H1 (cell line): ENCODE measurements around the gene NKG7. TPM values are rescaled to one million over a fixed set of nuclear protein-coding genes. Genes with fewer than 3 reads are reported as not detected.

Experiments
- CTCF ChIA-PET: fragments of 300-600 bp; sonication (Branson Sonifier 250); formaldehyde crosslinking; loops from one replicate; lab custom pipeline; 2021; ENCODE audit not compliant: partially characterized antibody; lab: Charles Lee
- POLR2A ChIA-PET: fragments of 300-600 bp; sonication (Branson Sonifier 250); formaldehyde crosslinking; loops from one replicate; lab custom pipeline; 2021; ENCODE audit warnings: inconsistent platforms; ENCODE audit not compliant: partially characterized antibody; lab: Charles Lee
- DNase-seq, 2 experiments: peaks; one replicate each; pipeline versions ENCODE4 v3.0.0 to v3.0.0-alpha.2; 2010 to 2022; ENCODE audit warnings: low spot score in 2 of 2, low read depth in 1 of 2, mixed read lengths in 1 of 2
- FAIRE-seq: peaks from 2 replicates; lab custom pipeline; 2011; peaks lifted over from hg19 to GRCh38; lab: Jason Lieb, UNC
- H2AFZ ChIP-seq: 2 replicates; pipeline ENCODE4 v1.8.1; 2012; ENCODE audit warnings: low read length, inconsistent platforms
- H2AK5ac ChIP-seq: 2 replicates; pipeline ENCODE4 v1.6.1; 2013; ENCODE audit warnings: low read depth, low read length
- H2BK120ac ChIP-seq: replicated peaks from 2 replicates; pipeline ENCODE3; 2013; ENCODE audit warnings: low read depth, low read length, inconsistent platforms
- H2BK12ac ChIP-seq: 2 replicates; pipeline ENCODE4 v1.6.1; 2013; ENCODE audit warnings: low read depth, low read length
- H2BK15ac ChIP-seq: 2 replicates; pipeline ENCODE4 v1.6.1; 2013; ENCODE audit warnings: low read length
- H2BK20ac ChIP-seq: 2 replicates; pipeline ENCODE4 v1.6.1; 2013; ENCODE audit warnings: low read length
- H2BK5ac ChIP-seq: 2 replicates; pipeline ENCODE4 v1.6.1; 2013; ENCODE audit warnings: low read depth, low read length
- H3K14ac ChIP-seq: 2 replicates; pipeline ENCODE4 v1.6.1; 2013; ENCODE audit warnings: inconsistent platforms; ENCODE audit not compliant: insufficient read length
- H3K18ac ChIP-seq: 2 replicates; pipeline ENCODE4 v1.6.1; 2013; ENCODE audit warnings: low read length; ENCODE audit errors: extremely low read depth
- H3K23ac ChIP-seq: 2 replicates; pipeline ENCODE4 v1.6.1; 2013; ENCODE audit warnings: inconsistent platforms; ENCODE audit not compliant: insufficient read length
- H3K23me2 ChIP-seq: 2 replicates; pipeline ENCODE4 v1.6.1; 2013; ENCODE audit warnings: low read depth, low read length
- H3K27ac ChIP-seq: 2 replicates; pipeline ENCODE4 v1.6.1; 2011; ENCODE audit warnings: low read depth, low read length, inconsistent platforms
- H3K27me3 ChIP-seq, 4 experiments: replicated peaks in 1 of 4; 1 replicate in 1 of 4; 2 replicates in 3 of 4; pipeline versions ENCODE4 v1.6.1 to v1.8.1; 2011 to 2013; ENCODE audit warnings: low read length in 3 of 4, mild to moderate bottlenecking in 3 of 4, inconsistent platforms in 2 of 4, mixed read lengths in 2 of 4, moderate library complexity in 1 of 4; ENCODE audit not compliant: control insufficient read depth in 3 of 4, insufficient read depth in 3 of 4; ENCODE audit errors: extremely low read depth in 1 of 4
- H3K36me3 ChIP-seq, 4 experiments: 2 replicates each; pipeline versions ENCODE4 v1.6.1 to v1.8.1; 2011 to 2013; ENCODE audit warnings: mild to moderate bottlenecking in 4 of 4, low read length in 3 of 4, moderate library complexity in 2 of 4, control low read depth in 1 of 4, inconsistent platforms in 1 of 4; ENCODE audit not compliant: insufficient read depth in 4 of 4, control insufficient read depth in 2 of 4
- H3K4ac ChIP-seq: replicated peaks from 2 replicates; pipeline ENCODE3; 2013; ENCODE audit warnings: low read length, low read depth, mixed read lengths, inconsistent platforms; ENCODE audit not compliant: insufficient read length
- H3K4me1 ChIP-seq, 4 experiments: replicated peaks in 1 of 4; 1 replicate in 1 of 4; 2 replicates in 3 of 4; pipeline versions ENCODE4 v1.6.1 to v1.8.1; 2011 to 2013; ENCODE audit warnings: low read length in 3 of 4, inconsistent platforms in 2 of 4, mixed read lengths in 1 of 4; ENCODE audit not compliant: insufficient read depth in 4 of 4, control insufficient read depth in 3 of 4
- H3K4me2 ChIP-seq, 2 experiments: 2 replicates each; pipeline versions ENCODE4 v1.6.1 to v1.8.1; 2011 to 2013; ENCODE audit warnings: low read depth in 2 of 2, low read length in 2 of 2, control low read depth in 1 of 2, inconsistent platforms in 1 of 2, mild to moderate bottlenecking in 1 of 2; ENCODE audit not compliant: insufficient read depth in 1 of 2
- H3K4me3 ChIP-seq, 4 experiments: fragments of 200-600, 300-600 bp in 1 of 4; sonication (generic), shearing (Covaris generic), sonication (Bioruptor Twin) in 1 of 4; 2 replicates each; pipeline versions ENCODE4 v1.5.1 to v1.8.1; 2011 to 2016; ENCODE audit warnings: low read length in 4 of 4, low read depth in 3 of 4, control low read depth in 2 of 4, inconsistent platforms in 2 of 4, mild to moderate bottlenecking in 2 of 4, mixed read lengths in 1 of 4, moderate library complexity in 1 of 4; ENCODE audit not compliant: insufficient read depth in 2 of 4; ENCODE audit errors: extremely low read depth in 1 of 4
- H3K56ac ChIP-seq: replicated peaks from 2 replicates; pipeline ENCODE3; 2013; ENCODE audit warnings: low read depth, mild to moderate bottlenecking, mixed read lengths, low read length, inconsistent platforms; ENCODE audit not compliant: insufficient read length
- H3K79me1 ChIP-seq: 2 replicates; pipeline ENCODE4 v1.6.1; 2013; ENCODE audit warnings: low read depth, low read length, control low read depth
- H3K79me2 ChIP-seq, 2 experiments: 2 replicates each; pipeline versions ENCODE4 v1.6.1 to v1.8.1; 2012 to 2013; ENCODE audit warnings: low read length in 2 of 2, mild to moderate bottlenecking in 2 of 2, inconsistent platforms in 1 of 2; ENCODE audit not compliant: insufficient read depth in 2 of 2, control insufficient read depth in 1 of 2
- H3K9ac ChIP-seq, 4 experiments: replicated peaks in 1 of 4; 1 replicate in 1 of 4; 2 replicates in 3 of 4; pipeline versions ENCODE4 v1.6.1 to v1.8.1; 2011 to 2013; ENCODE audit warnings: low read depth in 3 of 4, low read length in 3 of 4, control low read depth in 2 of 4, mild to moderate bottlenecking in 2 of 4, moderate library complexity in 2 of 4, inconsistent platforms in 1 of 4; ENCODE audit errors: extremely low read depth in 1 of 4
- H3K9me3 ChIP-seq, 2 experiments: 2 replicates each; pipeline versions ENCODE4 v1.6.1 to v1.8.1; 2012 to 2013; ENCODE audit warnings: mild to moderate bottlenecking in 2 of 2, moderate library complexity in 2 of 2, control low read depth in 1 of 2, inconsistent platforms in 1 of 2, low read depth in 1 of 2, low read length in 1 of 2, mixed read lengths in 1 of 2; ENCODE audit not compliant: insufficient read depth in 2 of 2
- H4K20me1 ChIP-seq, 2 experiments: replicated peaks in 1 of 2; 2 replicates each; pipeline versions ENCODE3 to v1.8.1; 2011 to 2013; ENCODE audit warnings: inconsistent platforms in 2 of 2, low read length in 2 of 2, mild to moderate bottlenecking in 1 of 2; ENCODE audit not compliant: insufficient read depth in 2 of 2, control insufficient read depth in 1 of 2
- H4K5ac ChIP-seq: 2 replicates; pipeline ENCODE4 v1.6.1; 2013; ENCODE audit warnings: low read length, low read depth, mixed read lengths, inconsistent platforms; ENCODE audit not compliant: insufficient read length
- H4K8ac ChIP-seq: 2 replicates; pipeline ENCODE4 v1.8.0; 2013; ENCODE audit warnings: mild to moderate bottlenecking, moderate library complexity, low read length, inconsistent platforms; ENCODE audit not compliant: insufficient read depth; ENCODE audit errors: extremely low read depth
- H4K91ac ChIP-seq: replicated peaks from 2 replicates; pipeline ENCODE3; 2013; ENCODE audit warnings: low read length, mixed read lengths, inconsistent platforms; ENCODE audit not compliant: insufficient read length
- EGR1 ChIP-seq: IDR thresholded peaks from 2 replicates; pipeline ENCODE4 v1.6.1; 2011; ENCODE audit warnings: low read depth, low read length, borderline replicate concordance
- WGBS, 2 experiments: shearing (Covaris generic) in 1 of 2; methylation state at CpG; one replicate each; pipeline versions ENCODE4 v1.1.6 to v1.1.7; 2013 to 2015; ENCODE audit warnings: low lambda C conversion rate in 2 of 2, mixed read lengths in 2 of 2, inconsistent platforms in 1 of 2, low coverage in 1 of 2, missing lambda C conversion rate in 1 of 2; ENCODE audit not compliant: insufficient replicate concordance in 2 of 2, insufficient coverage in 1 of 2, insufficient read length in 1 of 2; ENCODE audit errors: extremely low coverage in 1 of 2, missing lambda C conversion rate in 1 of 2; 5-methylcytosine and 5-hydroxymethylcytosine counted together
- polyA plus RNA-seq, 7 experiments: library from polyadenylated mRNA; depleted of rRNA in 3 of 7; stranded (reverse) in 5 of 7; unstranded in 2 of 7; fragments of >200 nt in 5 of 7; fragments of 200-250 nt in 2 of 7; gene quantifications; 1 replicate in 5 of 7; 2 replicates in 1 of 7; 4 replicates in 1 of 7; pipeline versions ENCODE4 v1.2.1 to v1.2.3, GENCODE V29; 2011 to 2013; ENCODE audit warnings: missing spikeins in 2 of 7, mixed read lengths in 2 of 7
- total RNA-seq: library from RNA; stranded (reverse); fragmentation: NEBNext Ultra II Directional; extraction: Animal tissue kit (Norgen Biotek cat#: 25700); gene quantifications from 2 replicates; pipeline ENCODE4 v1.2.1, GENCODE V29; 2021

The NKG7 gene
- total and polyA plus RNA-seq, 2 of the 8 experiments (the other 6 are each of a cell fraction or from before 2014, with no cell fraction given): not detected

DNA sequence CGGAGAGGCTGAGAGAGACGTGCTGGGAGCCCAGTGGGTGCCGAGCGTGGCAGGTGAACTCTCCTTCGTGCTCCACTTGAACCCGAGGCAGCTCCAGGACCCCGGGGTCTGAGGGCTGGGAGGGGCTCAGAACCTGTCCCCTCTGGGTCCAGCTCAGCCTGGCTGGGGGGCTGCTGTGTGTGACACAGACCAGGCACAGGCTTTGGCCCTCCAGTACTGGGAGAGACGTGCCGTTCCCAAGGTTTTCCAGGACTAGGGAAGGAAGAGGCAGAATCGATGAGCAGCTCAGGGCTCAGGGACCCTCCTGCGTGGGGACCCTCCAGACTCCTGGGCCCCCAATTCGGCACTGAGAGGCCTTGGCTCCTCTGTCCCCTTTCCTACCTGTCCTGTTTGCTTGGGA, 42.7 kb upstream of the NKG7 start:
- no peak overlapping the region for H3K4ac ChIP-seq
- H3K23ac ChIP-seq: no peak overlapping the region
- no peak overlapping the region for H3K56ac ChIP-seq
- H3K4me1 ChIP-seq: peaks cover 0 to 6% (median 3%) of the 10 kb centered on the region in 4 experiments; a peak in 2 of 7 replicates
- H4K20me1 ChIP-seq: no peaks in the 10 kb centered on the region
- no peak overlapping the region for H3K27ac ChIP-seq
- H3K9me3 ChIP-seq: no peaks in the 10 kb centered on the region
- H3K4me3 ChIP-seq: no peak overlapping the region
- H3K36me3 ChIP-seq: no peaks in the 10 kb centered on the region
- TF ChIP-seq EGR1: no peak
- H3K79me1 ChIP-seq: no peaks in the 10 kb centered on the region
- H3K9ac ChIP-seq: no peak overlapping the region
- H2BK120ac ChIP-seq: no peak overlapping the region
- no peak overlapping the region for H3K18ac ChIP-seq
- FAIRE-seq (no peak), DNase-seq (no peak)
- H2BK5ac ChIP-seq: no peak overlapping the region
- no peak overlapping the region for H4K91ac ChIP-seq
- ChIA-PET CTCF (interaction anchor here (1.2 to 4.8 kb wide), 3 partner anchors 17 to 24 kb away, joined by 3 to 23 read pairs (median 8); no protein-coding TSS in a partner anchor), POLR2A (no interaction called here)
- H2AK5ac ChIP-seq: no peak overlapping the region
- peaks cover 2% of the 10 kb centered on the region; the same call in 1 of the 2 replicates for H3K23me2 ChIP-seq
- no peaks in the 10 kb centered on the region for H3K79me2 ChIP-seq
- H3K4me2 ChIP-seq: no peak overlapping the region
- no peaks in the 10 kb centered on the region; a peak in 1 of 7 replicates for H3K27me3 ChIP-seq
- H2BK15ac ChIP-seq: no peak overlapping the region
- 92% methylated on average over 9 of the region's 12 CpGs; no CpG with 5 or more reads in 1 of the 2 experiments for WGBS, 2 experiments
- H2AFZ ChIP-seq: no peak overlapping the region
- no peak overlapping the region for H2BK20ac ChIP-seq
- no peak overlapping the region for H4K8ac ChIP-seq
- no peak overlapping the region for H3K14ac ChIP-seq
- no peak overlapping the region for H4K5ac ChIP-seq
- H2BK12ac ChIP-seq: no peak overlapping the region
